Right lobe of liver (tissue), 6 donors: ENCODE results near the gene GRIN3B. TPM values are rescaled to one million over a fixed set of nuclear protein-coding genes. Genes with fewer than 3 reads are reported as not detected.

ENCODE experiments used
- ATAC-seq, 4 donors: fragments of 200-7000 bp; cut with Tn5 transposase; one replicate each; pipeline ENCODE4 v1.9.1; 2020; ENCODE audit warnings: mild to moderate bottlenecking in 4 of 4, moderate library complexity in 4 of 4
- DNase-seq, 3 donors: peaks; one replicate each; pipeline ENCODE4 v3.0.0-alpha.2; 2020
- H3K27ac ChIP-seq, 3 donors: fragments of 200-600 bp; one replicate each; pipeline ENCODE4 v1.8.0; 2022
- H3K27me3 ChIP-seq, 2 donors: fragments of 200-600 bp; one replicate each; pipeline ENCODE4 v1.8.0; 2022
- H3K36me3 ChIP-seq, 4 donors: fragments of 200-600 bp; sonication (generic) in 1 of 4; one replicate each; pipeline versions ENCODE4 v1.5.1 to v1.8.0; 2017 to 2022; ENCODE audit warnings: control low read depth in 1 of 4
- H3K4me1 ChIP-seq, 4 donors: fragments of 200-600 bp; sonication (generic) in 1 of 4; one replicate each; pipeline versions ENCODE4 v1.5.1 to v1.8.0; 2017 to 2022; ENCODE audit warnings: control low read depth in 1 of 4
- H3K4me3 ChIP-seq, 3 donors: fragments of 200-600 bp; one replicate each; pipeline ENCODE4 v1.8.0; 2022
- H3K9me3 ChIP-seq, 4 donors: fragments of 200-600 bp; sonication (generic) in 1 of 4; one replicate each; pipeline versions ENCODE4 v1.5.1 to v1.8.0; 2017 to 2022; ENCODE audit warnings: control low read depth in 1 of 4
- POLR2A ChIP-seq: fragments of 450-650 bp; IDR thresholded peaks from one replicate; pipeline ENCODE4 v1.6.1; 2017; ENCODE audit warnings: antibody characterized with exemption, mild to moderate bottlenecking
- WGBS: methylation state at CpG from one replicate; pipeline ENCODE4 v1.1.6; 2018; ENCODE audit warnings: low coverage, low lambda C conversion rate; ENCODE audit not compliant: insufficient coverage; ENCODE audit errors: missing lambda C conversion rate; 5-methylcytosine and 5-hydroxymethylcytosine counted together
- intact Hi-C, 2 donors: fragments of 100-400 bp; cut with DNase I; formaldehyde crosslinking; loops; one replicate each; pipeline versions ENCODE4 v1.11.2 to v1.14.1; 2022
- total RNA-seq, 6 experiments: library from RNA; depleted of rRNA in 2 of 6; stranded (reverse); fragments of >200 nt in 2 of 6; fragmentation: NEBNext Ultra II Directional in 3 of 6; extraction: Animal tissue kit (Norgen Biotek cat#: 25700) in 3 of 6; gene quantifications; one replicate each; pipeline versions ENCODE4 v1.1.0 to v1.2.4, GENCODE V29; 2016 to 2023
- TF ChIP-seq, protein P1 (sequence below), 4 donors: fragments of 200-600 bp in 3 of 4; fragments of 450-650 bp in 1 of 4; IDR thresholded peaks; one replicate each; pipeline versions ENCODE4 v1.5.1 to v1.8.0; 2016 to 2022; ENCODE audit warnings: antibody characterized with exemption in 4 of 4, mild to moderate bottlenecking in 2 of 4
- donor health status: DM: no; HTN: yes; CAD: no.
- donor health status: DM: no; HTN: no; CAD: no.
- donor health status: DM: no; HTN: no; CAD: no.
- donor health status: DM: no; HTN: yes; CAD: no.
- donor health status: DM: no; HTN: yes; CAD: no.

Gene GRIN3B
- total RNA-seq, 6 experiments from 2014 or later: 0.06 TPM; not detected in 5

DNA sequence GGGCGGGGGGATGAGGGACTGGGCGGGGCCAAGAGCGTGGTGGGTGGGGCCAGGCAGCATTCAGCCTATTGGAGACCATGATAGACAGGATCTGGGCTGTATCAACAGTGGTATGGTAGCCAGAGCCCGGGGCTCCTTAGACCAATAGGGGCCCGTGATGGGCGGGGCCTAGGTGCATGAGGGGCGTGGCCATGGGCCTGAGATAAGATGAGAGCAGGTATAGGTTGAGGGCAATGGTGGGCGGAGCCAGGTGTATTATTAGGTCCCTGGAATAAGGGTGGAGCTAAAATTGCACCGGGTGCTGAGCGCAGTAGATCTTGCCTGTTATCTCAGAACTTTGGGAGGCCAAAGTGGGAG lies 45.0 kb downstream of the GRIN3B start:
- intact Hi-C loops: no loop called here
- WGBS: 8% methylated on average over 2 of the region's 10 CpGs
- ATAC-seq (no peak), DNase-seq (peak in 1 of 3 donors; percentile 28)
- Histone ChIP-seq H3K27me3 (no peaks in the 10 kb centered on the region), H3K36me3 (no peaks in the 10 kb centered on the region), H3K4me1 (peaks cover 0 to 5% (median 0%) of the 10 kb centered on the region in 4 donors), H3K27ac (no peak overlapping the region), H3K4me3 (no peak overlapping the region), H3K9me3 (no peaks in the 10 kb centered on the region)
- TF ChIP-seq POLR2A: no peak
- TF ChIP-seq, protein P1, sequence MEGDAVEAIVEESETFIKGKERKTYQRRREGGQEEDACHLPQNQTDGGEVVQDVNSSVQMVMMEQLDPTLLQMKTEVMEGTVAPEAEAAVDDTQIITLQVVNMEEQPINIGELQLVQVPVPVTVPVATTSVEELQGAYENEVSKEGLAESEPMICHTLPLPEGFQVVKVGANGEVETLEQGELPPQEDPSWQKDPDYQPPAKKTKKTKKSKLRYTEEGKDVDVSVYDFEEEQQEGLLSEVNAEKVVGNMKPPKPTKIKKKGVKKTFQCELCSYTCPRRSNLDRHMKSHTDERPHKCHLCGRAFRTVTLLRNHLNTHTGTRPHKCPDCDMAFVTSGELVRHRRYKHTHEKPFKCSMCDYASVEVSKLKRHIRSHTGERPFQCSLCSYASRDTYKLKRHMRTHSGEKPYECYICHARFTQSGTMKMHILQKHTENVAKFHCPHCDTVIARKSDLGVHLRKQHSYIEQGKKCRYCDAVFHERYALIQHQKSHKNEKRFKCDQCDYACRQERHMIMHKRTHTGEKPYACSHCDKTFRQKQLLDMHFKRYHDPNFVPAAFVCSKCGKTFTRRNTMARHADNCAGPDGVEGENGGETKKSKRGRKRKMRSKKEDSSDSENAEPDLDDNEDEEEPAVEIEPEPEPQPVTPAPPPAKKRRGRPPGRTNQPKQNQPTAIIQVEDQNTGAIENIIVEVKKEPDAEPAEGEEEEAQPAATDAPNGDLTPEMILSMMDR (IDR thresholded peaks at IDR 0.05): no peak

- ATAC-seq (no peak), DNase-seq (peak in 1 of 3 donors; percentile 15)
- H3K27me3 ChIP-seq: no peaks in the 10 kb centered on the region
- no peak overlapping the region for H3K27ac ChIP-seq
- no peak overlapping the region for H3K4me3 ChIP-seq
- TF ChIP-seq POLR2A: no peak
- TF ChIP-seq, protein P1 (IDR thresholded peaks at IDR 0.05): no peak
- H3K9me3 ChIP-seq: no peaks in the 10 kb centered on the region
- WGBS: no CpG with 5 or more reads among the region's 33 CpGs
- no peaks in the 10 kb centered on the region for H3K36me3 ChIP-seq
- no peaks in the 10 kb centered on the region for H3K4me1 ChIP-seq
- intact Hi-C loops: no loop called here
Measured at GRCh38 chr19:1046117-1046626, 46.0 kb downstream of the GRIN3B start.

GRCh38 chr19:1046836-1047695 lies 46.8 kb downstream of the GRIN3B start:
- no peak overlapping the region for H3K27ac ChIP-seq
- no peaks in the 10 kb centered on the region for H3K36me3 ChIP-seq
- DNase-seq: peak in 1 of 3 donors; percentile 24
- 86% methylated on average over 4 of the region's 77 CpGs for WGBS
- ATAC-seq: peak in 1 of 4 donors; percentile 24
- TF ChIP-seq POLR2A: no peak
- TF ChIP-seq, protein P1 (IDR thresholded peaks at IDR 0.05): no peak
- H3K9me3 ChIP-seq: no peaks in the 10 kb centered on the region
- H3K4me1 ChIP-seq: no peaks in the 10 kb centered on the region
- no peak overlapping the region for H3K4me3 ChIP-seq
- intact Hi-C loops: no loop called here
- H3K27me3 ChIP-seq: no peaks in the 10 kb centered on the region

- no peak for DNase-seq
- no peaks in the 10 kb centered on the region for H3K9me3 ChIP-seq
- no peaks in the 10 kb centered on the region for H3K4me1 ChIP-seq
- TF ChIP-seq POLR2A: no peak
- TF ChIP-seq, protein P1 (IDR thresholded peaks at IDR 0.05): no peak
- no peaks in the 10 kb centered on the region for H3K36me3 ChIP-seq
- no peak for ATAC-seq
- intact Hi-C loops: no loop called here
- H3K27me3 ChIP-seq: no peaks in the 10 kb centered on the region
- 94% methylated on average over 16 of the region's 20 CpGs for WGBS
- no peak overlapping the region for H3K27ac ChIP-seq
- no peak overlapping the region for H3K4me3 ChIP-seq
Measured at GRCh38 chr19:1047696-1048147, 47.5 kb downstream of the GRIN3B start.
